ENCODE results near the gene INAVA. TPM values are rescaled to one million over a fixed set of nuclear protein-coding genes. Genes with fewer than 3 reads are reported as not detected.

The INAVA gene
- total and polyA plus RNA-seq, 2 of the 13 experiments (the other 11 are each of a cell fraction or from before 2014, with no cell fraction given): 6.0 to 13.5 TPM

- TF ChIP-seq ZNF292 (CRISPR knock-in tag; IDR thresholded peaks at IDR 0.05; ENCODE audit: borderline replicate concordance, low read depth): peak; percentile 59; the same call in 1 of the 2 replicates
- TF ChIP-seq ZFY (CRISPR knock-in tag; IDR thresholded peaks at IDR 0.05): peak; percentile 70; the same call in 1 of the 2 replicates
- TF ChIP-seq ZBTB4 (CRISPR knock-in tag; IDR thresholded peaks at IDR 0.05; ENCODE audit: borderline replicate concordance): no peak
- TF ChIP-seq EP300 (IDR thresholded peaks at IDR 0.05; ENCODE audit: low read depth in 2 of 2, low read length in 2 of 2): peak in 1 of 2 experiments; percentile 44; a peak in 1 of 4 replicates
- TF ChIP-seq EP300 (CRISPR knock-in tag; IDR thresholded peaks at IDR 0.05; ENCODE audit: borderline replicate concordance): no peak
- TF ChIP-seq, protein P1, sequence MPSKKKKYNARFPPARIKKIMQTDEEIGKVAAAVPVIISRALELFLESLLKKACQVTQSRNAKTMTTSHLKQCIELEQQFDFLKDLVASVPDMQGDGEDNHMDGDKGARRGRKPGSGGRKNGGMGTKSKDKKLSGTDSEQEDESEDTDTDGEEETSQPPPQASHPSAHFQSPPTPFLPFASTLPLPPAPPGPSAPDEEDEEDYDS (CRISPR knock-in tag; IDR thresholded peaks at IDR 0.05): no peak
- peak; percentile 92 for TF ChIP-seq ZNF263 (CRISPR knock-in tag; IDR thresholded peaks at IDR 0.05)
- TF ChIP-seq ELF3 (CRISPR knock-in tag; IDR thresholded peaks at IDR 0.05): 0 out of 2 replicates have a peak, but pooled peaks have one; percentile 3
- peak; percentile 8 for TF ChIP-seq TEAD3 (CRISPR knock-in tag; optimal IDR thresholded peaks at IDR 0.05; ENCODE audit: borderline replicate concordance)
- no peak for TF ChIP-seq HNF4A (CRISPR knock-in tag; IDR thresholded peaks at IDR 0.05)
- TF ChIP-seq POLR2A (IDR thresholded peaks at IDR 0.05; ENCODE audit: insufficient read depth in 1 of 2, low read depth in 2 of 2, low read length in 2 of 2): peak in 1 of 2 experiments; percentile 26; a peak in 1 of 4 replicates
- TF ChIP-seq HDAC2 (CRISPR knock-in tag; IDR thresholded peaks at IDR 0.05): 0 out of 2 replicates have a peak, but pooled peaks have one; percentile 41
- TF ChIP-seq, protein P2, sequence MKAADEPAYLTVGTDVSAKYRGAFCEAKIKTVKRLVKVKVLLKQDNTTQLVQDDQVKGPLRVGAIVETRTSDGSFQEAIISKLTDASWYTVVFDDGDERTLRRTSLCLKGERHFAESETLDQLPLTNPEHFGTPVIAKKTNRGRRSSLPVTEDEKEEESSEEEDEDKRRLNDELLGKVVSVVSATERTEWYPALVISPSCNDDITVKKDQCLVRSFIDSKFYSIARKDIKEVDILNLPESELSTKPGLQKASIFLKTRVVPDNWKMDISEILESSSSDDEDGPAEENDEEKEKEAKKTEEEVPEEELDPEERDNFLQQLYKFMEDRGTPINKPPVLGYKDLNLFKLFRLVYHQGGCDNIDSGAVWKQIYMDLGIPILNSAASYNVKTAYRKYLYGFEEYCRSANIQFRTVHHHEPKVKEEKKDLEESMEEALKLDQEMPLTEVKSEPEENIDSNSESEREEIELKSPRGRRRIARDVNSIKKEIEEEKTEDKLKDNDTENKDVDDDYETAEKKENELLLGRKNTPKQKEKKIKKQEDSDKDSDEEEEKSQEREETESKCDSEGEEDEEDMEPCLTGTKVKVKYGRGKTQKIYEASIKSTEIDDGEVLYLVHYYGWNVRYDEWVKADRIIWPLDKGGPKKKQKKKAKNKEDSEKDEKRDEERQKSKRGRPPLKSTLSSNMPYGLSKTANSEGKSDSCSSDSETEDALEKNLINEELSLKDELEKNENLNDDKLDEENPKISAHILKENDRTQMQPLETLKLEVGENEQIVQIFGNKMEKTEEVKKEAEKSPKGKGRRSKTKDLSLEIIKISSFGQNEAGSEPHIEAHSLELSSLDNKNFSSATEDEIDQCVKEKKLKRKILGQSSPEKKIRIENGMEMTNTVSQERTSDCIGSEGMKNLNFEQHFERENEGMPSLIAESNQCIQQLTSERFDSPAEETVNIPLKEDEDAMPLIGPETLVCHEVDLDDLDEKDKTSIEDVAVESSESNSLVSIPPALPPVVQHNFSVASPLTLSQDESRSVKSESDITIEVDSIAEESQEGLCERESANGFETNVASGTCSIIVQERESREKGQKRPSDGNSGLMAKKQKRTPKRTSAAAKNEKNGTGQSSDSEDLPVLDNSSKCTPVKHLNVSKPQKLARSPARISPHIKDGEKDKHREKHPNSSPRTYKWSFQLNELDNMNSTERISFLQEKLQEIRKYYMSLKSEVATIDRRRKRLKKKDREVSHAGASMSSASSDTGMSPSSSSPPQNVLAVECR (CRISPR knock-in tag; IDR thresholded peaks at IDR 0.05; ENCODE audit: borderline replicate concordance): peak; percentile 11; the same call in 1 of the 2 replicates
- TF ChIP-seq CEBPB (IDR thresholded peaks at IDR 0.05; ENCODE audit: borderline replicate concordance, low read depth, low read length): peak; percentile 73; the same call in 1 of the 2 replicates
- TF ChIP-seq SAP130 (CRISPR knock-in tag; IDR thresholded peaks at IDR 0.05; ENCODE audit: low read depth): peak; percentile 22; the same call in 1 of the 2 replicates
- 0 out of 2 replicates have a peak, but pooled peaks have one; percentile 45 for TF ChIP-seq PHF21A (CRISPR knock-in tag; IDR thresholded peaks at IDR 0.05)
- 0 out of 2 replicates have a peak, but pooled peaks have one; percentile 21 for TF ChIP-seq ZNF574 (CRISPR knock-in tag; IDR thresholded peaks at IDR 0.05)
Observed at GRCh38 chr1:200888349-200888838, 6.3 kb upstream of the INAVA start (continued).
